Activated CD8-positive, alpha-beta memory T cell treated with anti-CD3 and anti-CD28 coated beads, Interleukin-2, amount 10 ng/mL, durations not matched to agents 7 days and 5 days (primary cell): ENCODE measurements around the gene UVRAG. TPM values are rescaled to one million over a fixed set of nuclear protein-coding genes. Genes with fewer than 3 reads are reported as not detected.

Experiments
- ATAC-seq: fragments of 150-1000 bp; cut with Tn5 transposase; one replicate; pipeline ENCODE4 v1.10.0; 2021; ENCODE audit warnings: moderate library complexity
- CTCF ChIA-PET: fragments of 350-600 bp; sonication (Branson Sonifier 250); formaldehyde crosslinking; loops from one replicate; lab custom pipeline; 2021; ENCODE audit warnings: antibody characterized with exemption; lab: Charles Lee
- DNase-seq: peaks from one replicate; pipeline ENCODE4 v3.0.0-alpha.2; 2020
- H3K27ac Mint-ChIP-seq: one replicate; pipeline ENCODE4 v1.8.0; 2021; ENCODE audit warnings: mild to moderate bottlenecking, mixed read lengths
- H3K27me3 Mint-ChIP-seq: one replicate; pipeline ENCODE4 v1.8.0; 2021; ENCODE audit warnings: mixed read lengths
- H3K36me3 Mint-ChIP-seq: one replicate; pipeline ENCODE4 v1.8.0; 2021; ENCODE audit warnings: mild to moderate bottlenecking, mixed read lengths
- H3K4me1 Mint-ChIP-seq: one replicate; pipeline ENCODE4 v1.8.0; 2021; ENCODE audit warnings: mixed read lengths
- H3K4me3 Mint-ChIP-seq: one replicate; pipeline ENCODE4 v1.8.0; 2021; ENCODE audit warnings: mild to moderate bottlenecking, moderate library complexity, mixed read lengths
- H3K9me3 Mint-ChIP-seq: one replicate; pipeline ENCODE4 v1.8.0; 2022; ENCODE audit warnings: low read depth, mixed read lengths
- total RNA-seq, 2 experiments: library from RNA; stranded (reverse); gene quantifications; one replicate each; pipeline ENCODE4 v1.2.3, GENCODE V29; 2021

Gene UVRAG
- total RNA-seq, 2 experiments from 2014 or later, result 17.4 to 25.5 TPM

- DNase-seq (no peak), ATAC-seq (no peak)
- H3K4me3 Mint-ChIP-seq, result no peak overlapping the region
- no peaks in the 10 kb centered on the region for H3K36me3 Mint-ChIP-seq
- no peaks in the 10 kb centered on the region for H3K27me3 Mint-ChIP-seq
- H3K9me3 Mint-ChIP-seq, result no peaks in the 10 kb centered on the region
- H3K27ac Mint-ChIP-seq, result no peak overlapping the region
- no peaks in the 10 kb centered on the region for H3K4me1 Mint-ChIP-seq
- CTCF ChIA-PET, result no interaction called here
Observed at GRCh38 chr11:75790986-75791385, 24.0 kb upstream of the UVRAG start.

- CTCF ChIA-PET, result interaction anchor here (1.3 kb wide), 1 partner anchor 11 kb away, joined by 5 read pairs; no protein-coding TSS in a partner anchor
- DNase-seq (no peak), ATAC-seq (no peak)
- Mint-ChIP-seq H3K27ac (no peak overlapping the region), H3K4me3 (no peak overlapping the region), H3K9me3 (no peaks in the 10 kb centered on the region), H3K27me3 (no peaks in the 10 kb centered on the region), H3K4me1 (no peaks in the 10 kb centered on the region), H3K36me3 (no peaks in the 10 kb centered on the region)
Observed at GRCh38 chr11:75792127-75792731, 22.8 kb upstream of the UVRAG start.

DNA sequence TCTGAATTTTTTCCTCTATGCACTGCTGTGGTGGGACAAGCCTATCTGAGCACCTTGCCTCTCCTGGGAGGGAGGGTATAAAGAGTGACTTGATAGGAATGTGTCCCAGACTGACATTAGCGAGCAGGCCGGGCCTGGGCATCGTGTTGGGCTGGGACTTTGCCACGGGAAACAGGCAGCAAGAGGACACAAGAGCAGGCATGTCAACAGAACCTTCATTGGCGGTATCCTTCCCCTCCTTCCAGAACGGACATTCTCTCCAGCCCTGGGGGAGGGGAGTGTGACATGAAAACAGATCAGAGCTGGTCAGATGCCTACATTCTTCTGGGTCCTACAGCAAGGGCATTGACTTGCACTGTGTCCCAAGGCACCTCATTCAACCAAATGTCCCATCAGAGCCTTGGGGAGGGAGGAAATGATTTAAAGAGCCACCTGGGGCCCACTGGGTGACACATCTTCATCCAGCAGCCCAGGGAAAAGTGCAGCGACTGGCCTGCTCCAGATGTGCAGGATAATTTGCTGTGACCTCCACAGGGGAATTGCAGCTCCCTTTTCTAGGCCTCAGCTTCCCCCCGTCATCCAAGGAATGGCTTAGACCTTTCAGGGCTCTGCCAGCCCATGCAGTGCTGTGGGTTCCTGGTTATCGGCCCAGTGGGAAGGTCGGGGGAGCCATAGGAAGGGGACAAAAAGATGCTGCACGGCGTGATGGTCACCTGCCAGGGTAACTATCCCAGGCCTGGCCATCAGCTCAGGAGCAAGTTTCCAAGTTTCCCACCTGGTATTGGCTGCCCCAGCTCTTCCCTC is 21.8 kb upstream of the UVRAG start:
- no peak overlapping the region for H3K4me3 Mint-ChIP-seq
- no peaks in the 10 kb centered on the region for H3K9me3 Mint-ChIP-seq
- no peak for ATAC-seq
- no peaks in the 10 kb centered on the region for H3K36me3 Mint-ChIP-seq
- CTCF ChIA-PET, result interaction anchor here (1.0 to 3.7 kb wide), 3 partner anchors 10 to 75 kb away, joined by 3 to 12 read pairs (median 4); no protein-coding TSS in a partner anchor
- no peak overlapping the region for H3K27ac Mint-ChIP-seq
- no peak for DNase-seq
- no peaks in the 10 kb centered on the region for H3K4me1 Mint-ChIP-seq
- H3K27me3 Mint-ChIP-seq, result no peaks in the 10 kb centered on the region

DNA sequence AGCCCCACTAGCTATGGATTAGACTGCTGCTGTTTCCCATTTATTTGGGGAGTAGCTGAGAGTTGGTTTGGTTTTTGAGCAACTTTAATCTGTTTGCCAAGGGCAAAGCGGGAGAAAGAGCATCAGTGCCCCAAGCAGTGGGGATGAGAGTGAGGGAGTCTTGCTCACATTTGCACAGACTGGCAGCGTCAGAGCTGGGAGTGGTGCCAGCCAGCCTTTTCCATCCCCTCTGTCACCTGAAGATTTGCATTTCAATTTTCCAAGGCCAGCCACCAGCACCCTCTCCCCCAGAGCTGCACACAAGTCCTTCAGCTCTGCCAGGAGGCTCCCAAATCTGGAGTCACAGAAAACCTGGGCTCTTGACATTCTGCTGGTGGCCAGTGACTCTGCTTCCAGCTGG is 21.0 kb upstream of the UVRAG start:
- no peaks in the 10 kb centered on the region for H3K36me3 Mint-ChIP-seq
- ATAC-seq (no peak), DNase-seq (no peak)
- no peaks in the 10 kb centered on the region for H3K4me1 Mint-ChIP-seq
- H3K9me3 Mint-ChIP-seq, result no peaks in the 10 kb centered on the region
- CTCF ChIA-PET, result interaction anchor here (1.0 to 3.7 kb wide), 4 partner anchors 9 to 88 kb away, joined by 3 to 12 read pairs (median 4); no protein-coding TSS in a partner anchor
- no peak overlapping the region for H3K27ac Mint-ChIP-seq
- H3K4me3 Mint-ChIP-seq, result no peak overlapping the region
- no peaks in the 10 kb centered on the region for H3K27me3 Mint-ChIP-seq

DNA sequence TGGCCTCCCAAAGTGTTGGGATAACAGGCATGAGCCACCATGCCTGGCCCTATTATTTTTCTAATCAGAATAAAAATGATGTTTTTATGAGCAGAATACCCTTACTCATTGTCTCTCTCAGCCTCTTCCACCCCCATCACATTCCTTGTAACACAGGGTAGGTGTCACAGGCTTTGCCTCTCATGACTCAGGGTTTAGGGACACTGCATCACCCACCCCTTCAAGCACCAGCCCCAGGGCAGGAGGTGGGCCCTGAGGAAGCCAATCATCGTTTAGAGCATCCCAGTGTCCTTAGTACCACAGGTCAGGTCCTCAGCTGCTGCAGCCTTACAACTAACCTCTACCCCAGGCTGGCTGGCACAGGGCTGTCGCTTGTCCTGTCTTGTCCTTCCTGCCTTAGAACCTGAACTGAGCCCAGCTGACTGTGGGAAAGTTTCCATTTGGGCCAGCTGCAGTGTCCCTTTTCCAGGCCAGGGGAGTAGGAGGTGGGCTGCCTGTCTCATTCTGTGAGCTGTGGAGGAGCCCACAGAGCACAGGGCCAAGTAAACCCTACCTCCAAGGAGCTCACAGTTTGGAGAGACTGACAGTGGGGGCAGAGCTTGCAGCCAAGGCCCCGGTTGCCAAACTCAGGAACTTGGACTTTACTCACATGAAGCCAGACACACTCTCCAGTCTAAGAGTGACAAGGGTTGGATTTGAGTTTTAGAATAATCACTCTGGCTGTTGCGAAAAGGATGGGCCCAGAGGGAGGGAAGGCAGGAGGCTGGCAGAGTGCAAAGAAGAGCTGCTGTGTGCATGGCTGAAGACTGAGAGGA is 19.5 kb upstream of the UVRAG start:
- ATAC-seq (no peak), DNase-seq (no peak)
- Mint-ChIP-seq H3K36me3 (no peaks in the 10 kb centered on the region), H3K27ac (no peak overlapping the region), H3K9me3 (no peaks in the 10 kb centered on the region), H3K27me3 (no peaks in the 10 kb centered on the region), H3K4me1 (no peaks in the 10 kb centered on the region), H3K4me3 (no peak overlapping the region)
- CTCF ChIA-PET, result interaction anchor here (3.7 kb wide), 1 partner anchor 72 kb away, joined by 12 read pairs; no protein-coding TSS in a partner anchor

DNA sequence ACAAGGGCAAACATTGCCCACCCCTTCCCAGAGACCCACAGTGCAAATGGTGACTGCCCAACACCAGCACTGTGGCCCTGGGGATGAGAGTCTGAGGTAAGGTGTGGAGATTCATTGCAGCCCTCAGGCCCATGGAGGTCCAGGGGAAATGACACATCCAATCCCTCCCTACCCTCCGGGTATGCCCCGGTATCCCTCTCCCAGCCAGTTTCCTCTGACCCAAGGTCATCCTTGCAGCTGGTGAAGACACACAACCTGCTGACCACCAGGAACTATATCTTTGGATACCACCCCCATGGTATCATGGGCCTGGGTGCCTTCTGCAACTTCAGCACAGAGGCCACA is 18.9 kb upstream of the UVRAG start:
- DNase-seq, result no peak
- H3K9me3 Mint-ChIP-seq, result no peaks in the 10 kb centered on the region
- H3K27me3 Mint-ChIP-seq, result no peaks in the 10 kb centered on the region
- no peaks in the 10 kb centered on the region for H3K36me3 Mint-ChIP-seq
- no peak for ATAC-seq
- no peak overlapping the region for H3K27ac Mint-ChIP-seq
- H3K4me1 Mint-ChIP-seq, result peaks cover 4% of the 10 kb centered on the region
- CTCF ChIA-PET, result interaction anchor here (3.7 kb wide), 1 partner anchor 72 kb away, joined by 12 read pairs; no protein-coding TSS in a partner anchor
- no peak overlapping the region for H3K4me3 Mint-ChIP-seq

- no peaks in the 10 kb centered on the region for H3K27me3 Mint-ChIP-seq
- peaks cover 12% of the 10 kb centered on the region for H3K4me1 Mint-ChIP-seq
- CTCF ChIA-PET, result no interaction called here
- H3K36me3 Mint-ChIP-seq, result no peaks in the 10 kb centered on the region
- H3K4me3 Mint-ChIP-seq, result no peak overlapping the region
- ATAC-seq (no peak), DNase-seq (no peak)
- H3K9me3 Mint-ChIP-seq, result no peaks in the 10 kb centered on the region
- no peak overlapping the region for H3K27ac Mint-ChIP-seq
Observed at GRCh38 chr11:75797116-75797515, 17.9 kb upstream of the UVRAG start.

DNA sequence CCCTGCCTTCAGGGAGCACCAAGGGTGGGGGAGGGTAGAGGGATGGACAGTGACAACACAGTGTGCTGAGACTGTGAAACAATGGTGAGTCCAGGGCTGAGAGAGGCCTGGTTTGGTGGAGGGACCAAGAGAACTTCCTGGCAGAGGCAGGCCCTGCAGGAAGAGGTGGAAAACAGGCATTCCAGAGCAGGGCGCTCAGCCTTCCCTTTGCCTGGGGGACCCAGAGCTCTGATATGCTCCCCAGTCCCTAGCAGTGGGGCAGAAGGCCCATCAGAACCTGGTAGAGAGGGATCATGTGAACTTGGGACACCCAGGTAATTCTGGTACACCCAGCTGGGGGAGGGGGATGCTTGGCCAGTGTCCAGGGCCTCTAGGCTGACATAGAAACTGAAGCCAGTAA is 17.2 kb upstream of the UVRAG start:
- Mint-ChIP-seq H3K4me3 (no peak overlapping the region), H3K36me3 (no peaks in the 10 kb centered on the region), H3K27ac (no peak overlapping the region), H3K27me3 (no peaks in the 10 kb centered on the region), H3K9me3 (no peaks in the 10 kb centered on the region), H3K4me1 (peaks cover 12% of the 10 kb centered on the region)
- CTCF ChIA-PET, result no interaction called here
- no peak for ATAC-seq
- no peak for DNase-seq

- H3K9me3 Mint-ChIP-seq, result no peaks in the 10 kb centered on the region
- DNase-seq (no peak), ATAC-seq (no peak)
- no peaks in the 10 kb centered on the region for H3K27me3 Mint-ChIP-seq
- CTCF ChIA-PET, result interaction anchor here (0.9 to 4.4 kb wide), 2 partner anchors 12 to 353 kb away, joined by 3 to 24 read pairs; no protein-coding TSS in a partner anchor
- no peaks in the 10 kb centered on the region for H3K36me3 Mint-ChIP-seq
- no peak overlapping the region for H3K4me3 Mint-ChIP-seq
- peaks cover 12% of the 10 kb centered on the region for H3K4me1 Mint-ChIP-seq
- no peak overlapping the region for H3K27ac Mint-ChIP-seq
Observed at GRCh38 chr11:75800136-75800675, 14.8 kb upstream of the UVRAG start.

GRCh38 chr11:75800728-75801361 is 14.2 kb upstream of the UVRAG start:
- Mint-ChIP-seq H3K36me3 (no peaks in the 10 kb centered on the region), H3K27me3 (no peaks in the 10 kb centered on the region), H3K4me3 (no peak overlapping the region), H3K9me3 (no peaks in the 10 kb centered on the region), H3K4me1 (peaks cover 12% of the 10 kb centered on the region), H3K27ac (peak overlapping the region; percentile 15)
- no peak for DNase-seq
- no peak for ATAC-seq
- CTCF ChIA-PET, result interaction anchor here (0.9 to 4.5 kb wide), 7 partner anchors 12 to 352 kb away, joined by 3 to 93 read pairs (median 5); partner anchors contain the start of gene UVRAG

GRCh38 chr11:75801362-75802020 is 13.5 kb upstream of the UVRAG start:
- no peak overlapping the region for H3K4me3 Mint-ChIP-seq
- no peaks in the 10 kb centered on the region for H3K36me3 Mint-ChIP-seq
- peak; percentile 25 for ATAC-seq
- peaks cover 2% of the 10 kb centered on the region for H3K27me3 Mint-ChIP-seq
- DNase-seq, result no peak
- H3K27ac Mint-ChIP-seq, result no peak overlapping the region
- H3K4me1 Mint-ChIP-seq, result peaks cover 12% of the 10 kb centered on the region
- CTCF ChIA-PET, result interaction anchor here (0.9 to 4.5 kb wide), 11 partner anchors 11 to 516 kb away, joined by 3 to 93 read pairs (median 5); partner anchors contain the start of gene UVRAG
- no peaks in the 10 kb centered on the region for H3K9me3 Mint-ChIP-seq
